Activated T-helper 1 cell treated with anti-CD3 and anti-CD28 coated beads, Interleukin-2, amount 50 U/mL, for 16 hours (primary cell): ENCODE measurements around the gene NCOA7.
"Not testable (repeated sequence)": the region's sequence is repeated elsewhere in the genome, so short reads cannot be mapped to it uniquely, and the experiment has no call there.

ENCODE experiments used
- DNase-seq, 2 donors: peaks; one replicate each; pipeline ENCODE4 v3.0.0-alpha.2; 2020; ENCODE audit warnings: low read depth in 1 of 2, low spot score in 1 of 2

Gene NCOA7

DNA sequence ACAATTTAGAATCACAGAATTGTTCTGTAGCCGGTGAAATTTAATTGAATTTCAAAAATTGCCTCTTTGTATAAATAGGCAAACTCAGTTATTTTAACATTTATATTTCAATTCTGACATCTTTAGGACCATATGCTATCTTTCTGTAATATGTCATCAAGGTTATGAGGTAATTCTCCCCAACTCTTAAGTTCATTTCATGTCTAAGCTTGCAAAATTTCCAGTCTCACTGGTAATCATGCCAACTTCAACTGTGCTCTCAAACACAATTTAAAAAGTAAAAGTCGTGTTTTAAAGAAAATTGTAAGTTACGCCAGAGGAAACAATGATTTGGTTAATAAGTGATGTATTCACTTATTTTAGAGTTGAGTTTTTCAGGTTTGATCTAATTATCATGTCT is 1.4 kb downstream of the NCOA7 start:
- no peak for DNase-seq

DNA sequence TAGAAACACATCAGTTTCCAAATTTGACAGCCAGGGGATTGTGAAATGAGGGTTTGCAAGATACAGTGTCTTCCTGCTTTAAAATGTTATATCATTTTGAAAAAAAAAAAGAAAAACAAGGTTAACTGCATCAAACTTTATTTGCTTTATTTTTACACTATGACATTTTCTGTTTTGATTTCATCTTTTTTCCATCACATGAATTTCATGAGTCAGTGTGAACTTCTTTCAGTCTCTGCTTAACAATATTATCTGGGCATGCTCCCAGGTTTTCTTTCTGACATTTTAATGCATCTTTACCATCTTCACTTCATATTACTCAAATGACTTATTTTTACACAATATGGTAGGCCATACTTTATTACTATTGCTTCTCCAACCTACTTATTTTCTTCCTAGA is 1.9 kb downstream of the NCOA7 start:
- no peak for DNase-seq

- no peak for DNase-seq
These were observed 2.5 kb downstream of the NCOA7 start for GRCh38 chr6:125793280-125793679.

- no peak for DNase-seq
These were observed 3.1 kb downstream of the NCOA7 start for GRCh38 chr6:125793863-125794262.

DNA sequence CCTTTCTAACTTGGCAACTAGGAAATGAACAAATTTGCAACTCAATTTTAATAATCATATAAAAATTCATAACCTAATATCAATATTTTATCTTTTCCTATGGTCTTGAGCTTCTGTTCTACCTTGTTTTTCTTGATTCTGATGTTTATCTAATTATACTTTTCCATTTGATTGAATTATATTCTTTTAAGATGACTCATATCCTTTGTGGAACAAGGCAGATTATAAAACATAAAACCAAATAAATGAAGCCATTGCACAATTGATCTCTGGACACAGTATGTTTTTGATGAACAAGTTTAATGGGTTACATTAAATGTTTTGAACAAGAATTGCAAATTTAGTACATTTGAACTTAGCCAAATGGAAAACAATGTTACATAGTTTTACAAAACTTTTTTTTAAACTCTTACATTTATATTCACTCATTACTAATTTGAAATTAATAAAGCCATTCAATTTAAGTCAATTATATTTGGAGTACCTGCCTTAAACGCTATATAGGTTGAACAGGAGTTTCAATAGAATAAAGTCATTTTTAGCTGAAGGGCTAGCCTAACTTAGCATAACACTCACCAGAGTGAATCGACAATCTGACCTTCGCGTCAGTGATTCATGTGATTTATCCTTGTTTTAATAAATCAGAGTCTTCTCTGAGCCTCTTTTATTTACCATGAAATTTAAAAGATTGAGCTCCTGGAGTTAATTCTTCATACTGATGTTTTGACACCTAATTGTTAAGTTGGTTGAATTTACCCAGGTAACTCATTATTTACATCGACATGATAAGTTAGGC is 3.8 kb downstream of the NCOA7 start:
- DNase-seq: no peak

DNA sequence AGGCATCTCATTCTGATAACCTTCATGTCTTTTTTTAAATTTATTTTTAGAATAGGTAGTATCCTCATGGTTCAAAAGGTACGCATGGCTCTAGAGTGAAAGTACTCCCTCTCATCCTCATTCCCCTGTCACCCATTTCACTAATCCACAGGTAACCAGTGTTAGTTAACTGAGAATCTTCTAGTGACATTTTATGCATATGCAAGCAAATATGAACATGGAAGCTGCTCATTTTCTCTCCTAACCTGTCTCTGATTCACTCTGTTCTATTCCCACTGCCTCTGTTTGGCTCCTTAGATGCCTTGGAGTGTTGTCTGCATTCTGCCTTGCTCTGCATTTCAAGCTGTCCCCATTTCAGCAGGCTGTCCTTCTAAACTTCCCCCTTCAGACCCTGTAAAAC is 4.5 kb downstream of the NCOA7 start:
- DNase-seq: no peak

GRCh38 chr6:125797120-125797885 is 6.5 kb downstream of the NCOA7 start:
- DNase-seq: no peak

- DNase-seq: no peak
These were observed 7.2 kb downstream of the NCOA7 start for GRCh38 chr6:125797886-125798444.

DNA sequence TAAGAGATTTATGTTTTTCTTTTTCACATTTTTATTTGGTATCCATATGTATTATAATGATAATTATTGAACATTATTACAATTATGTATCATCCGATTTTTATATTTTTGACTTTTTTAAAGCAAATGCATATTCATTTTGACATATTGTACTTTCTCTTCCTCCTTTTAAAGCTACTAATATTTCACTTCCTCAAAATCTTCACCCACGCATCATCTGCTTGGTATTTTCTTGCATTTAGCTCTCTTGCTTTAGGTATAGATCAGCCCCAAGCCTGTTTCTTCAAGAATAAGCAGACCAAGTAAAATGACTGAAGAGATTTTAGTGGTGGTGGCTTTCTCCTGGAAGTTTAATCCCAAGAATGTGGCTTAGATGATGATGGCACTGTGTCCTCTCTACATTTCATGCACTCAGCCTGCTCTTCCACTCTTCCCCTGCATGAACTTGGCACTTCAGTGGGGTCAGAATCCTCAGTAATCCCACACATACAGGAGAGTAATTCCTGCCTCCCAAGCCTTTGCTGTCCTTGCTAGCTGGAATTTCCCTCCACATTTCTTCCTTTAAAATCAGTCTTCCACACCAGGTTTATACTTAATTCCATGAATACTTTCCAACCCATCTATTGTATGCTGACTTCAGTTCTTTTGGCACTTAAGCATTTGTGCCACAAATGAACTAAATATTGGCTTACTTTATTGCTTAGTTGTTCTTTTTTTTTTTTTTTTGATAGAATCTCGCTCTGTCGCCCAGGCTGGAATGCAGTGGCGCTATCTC is 8.2 kb downstream of the NCOA7 start:
- DNase-seq: no peak

DNA sequence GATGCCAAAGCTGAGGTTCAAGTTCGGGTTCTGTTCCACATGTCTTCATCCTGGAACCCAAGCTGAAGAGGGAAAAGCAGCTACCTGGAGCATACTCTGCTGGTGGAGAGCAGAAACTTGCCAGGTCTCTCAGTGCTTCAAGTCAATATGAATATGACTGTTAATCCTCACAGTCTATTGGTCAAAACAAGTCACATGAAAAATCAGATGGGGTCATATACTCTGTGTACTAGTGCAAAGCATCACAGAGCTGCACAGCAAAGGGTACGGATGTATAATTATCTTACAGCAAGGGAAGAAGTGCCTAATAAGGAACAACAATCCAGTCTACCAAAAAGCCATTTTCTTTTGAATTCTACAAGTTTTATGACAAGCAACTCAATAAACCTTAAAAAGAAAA is 11.6 kb downstream of the NCOA7 start:
- DNase-seq: no peak

GRCh38 chr6:125802943-125803377 is 12.2 kb downstream of the NCOA7 start:
- no peak for DNase-seq

GRCh38 chr6:125804264-125804663 is 13.5 kb downstream of the NCOA7 start:
- no peak for DNase-seq

DNA sequence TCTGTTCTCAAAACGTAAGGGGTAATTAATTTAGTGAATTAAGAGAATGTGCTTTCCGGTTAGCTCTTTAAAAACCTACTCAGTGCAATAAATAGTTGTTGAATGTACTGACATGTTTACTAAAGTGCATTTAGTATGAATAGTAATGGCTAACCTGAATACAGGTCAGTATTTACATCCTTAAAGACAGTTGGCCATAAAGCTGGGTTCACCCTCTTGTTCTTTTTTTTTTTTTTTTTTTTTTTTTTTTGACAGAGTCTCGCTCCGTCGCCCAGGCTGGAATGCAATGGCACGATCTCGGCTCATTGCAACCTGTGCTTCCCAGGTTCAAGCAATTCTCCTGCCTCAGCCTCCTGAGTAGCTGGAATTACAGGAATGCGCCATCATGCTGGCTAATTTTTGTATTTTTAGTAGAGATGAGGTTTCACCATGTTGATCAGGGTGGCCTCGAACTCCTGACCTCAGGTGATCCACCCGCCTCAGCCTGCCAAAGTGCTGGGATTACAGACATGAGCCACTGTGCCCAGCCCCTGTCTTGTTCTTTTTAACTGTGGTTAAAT is 14.2 kb downstream of the NCOA7 start:
- DNase-seq: not testable (repeated sequence)

- DNase-seq: no peak
These were observed 16.1 kb downstream of the NCOA7 start for GRCh38 chr6:125806813-125807212.

DNA sequence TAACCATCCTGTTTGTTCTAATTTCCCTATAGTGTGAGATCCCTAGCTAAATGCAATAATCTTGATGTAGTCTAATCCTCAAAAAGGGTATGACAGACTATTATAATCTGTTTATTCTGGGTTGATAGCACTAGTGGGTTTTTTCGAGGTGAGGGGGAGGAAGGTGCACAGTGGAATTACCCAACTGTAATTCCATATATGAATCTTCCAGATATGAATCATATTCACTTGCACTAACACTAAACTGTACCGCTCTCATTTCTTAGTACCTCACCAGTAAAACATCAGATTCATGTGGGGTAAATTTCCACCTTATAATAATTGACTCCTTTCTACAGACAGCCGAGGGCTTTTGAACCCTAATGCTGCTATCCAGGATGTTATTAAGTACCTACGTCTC is 16.5 kb downstream of the NCOA7 start:
- DNase-seq: no peak

DNA sequence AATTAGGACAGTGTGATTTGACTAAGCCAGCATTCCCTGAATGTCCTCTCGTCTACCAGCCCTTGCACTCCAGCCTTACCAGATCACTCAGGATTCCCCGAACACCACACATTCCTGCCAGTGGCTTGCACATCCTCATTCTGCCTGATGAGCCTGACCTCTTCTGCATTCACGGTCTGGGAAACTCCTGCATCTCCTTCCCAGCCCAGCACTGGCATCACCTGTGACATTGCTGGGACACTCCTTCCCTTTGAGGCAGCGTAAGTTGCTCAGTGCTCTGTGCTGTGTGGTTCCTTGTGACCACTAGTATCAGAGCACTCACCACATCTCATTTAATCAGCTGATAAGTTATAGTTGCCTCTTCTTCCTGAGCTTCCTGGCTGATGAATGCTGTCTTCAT is 17.3 kb downstream of the NCOA7 start:
- no peak for DNase-seq

- no peak for DNase-seq
These were observed 17.8 kb downstream of the NCOA7 start for GRCh38 chr6:125808591-125808990.

GRCh38 chr6:125809570-125810170 is 18.9 kb downstream of the NCOA7 start:
- no peak for DNase-seq

DNA sequence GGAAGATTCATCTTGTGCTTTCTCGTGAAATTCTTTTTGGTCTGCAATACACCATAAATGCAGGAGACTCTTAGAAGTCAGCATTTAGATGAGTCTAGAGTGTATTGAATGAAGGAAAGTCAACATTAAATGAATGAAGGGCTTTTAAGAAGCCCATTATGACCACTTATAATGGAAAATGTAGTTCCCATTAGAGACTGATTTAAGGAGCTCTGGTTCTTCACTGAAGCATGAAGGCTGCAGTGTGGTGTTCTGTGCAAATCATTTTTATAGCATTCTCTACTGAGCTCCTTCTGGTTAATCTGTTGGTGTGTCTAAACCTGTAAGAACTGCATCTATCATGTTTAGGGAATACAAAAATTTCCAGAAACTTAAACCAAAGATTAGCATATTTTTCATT is 19.7 kb downstream of the NCOA7 start:
- no peak for DNase-seq

- DNase-seq: no peak
These were observed 20.5 kb downstream of the NCOA7 start for GRCh38 chr6:125811259-125811658.
